Measurements from ENCODE around the gene NCKAP5. TPM values are rescaled to one million over a fixed set of nuclear protein-coding genes. Genes with fewer than 3 reads are reported as not detected.

The NCKAP5 gene
- total RNA-seq, 2 donors from 2014 or later, result 2.0 to 7.1 TPM

- H3K36me3 ChIP-seq, result no peaks in the 10 kb centered on the region
- no peaks in the 10 kb centered on the region for H3K27me3 ChIP-seq (replicated peaks; ENCODE audit: insufficient read depth)
- H3K4me3 ChIP-seq, result no peak overlapping the region
- no peak for DNase-seq (ENCODE audit: low spot score)
- intact Hi-C loops (cut with DNase I), result no loop called here
- TF ChIP-seq POLR2AphosphoS5 (IDR thresholded peaks at IDR 0.05) (no peak), CTCF (IDR thresholded peaks at IDR 0.05) (no peak), POLR2A (IDR thresholded peaks at IDR 0.05) (no peak)
- no peak overlapping the region for H3K27ac ChIP-seq
- no peaks in the 10 kb centered on the region for H3K9me3 ChIP-seq
- no peaks in the 10 kb centered on the region for H3K4me1 ChIP-seq (replicated peaks)
Measured at GRCh38 chr2:132758995-132759394, 809.3 kb downstream of the NCKAP5 start.

GRCh38 chr2:132757676-132758075 is 810.6 kb downstream of the NCKAP5 start:
- no peak for DNase-seq (ENCODE audit: low spot score)
- H3K4me3 ChIP-seq, result no peak overlapping the region
- H3K4me1 ChIP-seq (replicated peaks), result no peaks in the 10 kb centered on the region
- 70% methylated on average over 3 of the region's 3 CpGs for WGBS
- no peaks in the 10 kb centered on the region for H3K27me3 ChIP-seq (replicated peaks; ENCODE audit: insufficient read depth)
- no peaks in the 10 kb centered on the region for H3K9me3 ChIP-seq
- intact Hi-C loops (cut with DNase I), result no loop called here
- no peak overlapping the region for H3K27ac ChIP-seq
- no peaks in the 10 kb centered on the region for H3K36me3 ChIP-seq
- TF ChIP-seq POLR2A (IDR thresholded peaks at IDR 0.05) (no peak), POLR2AphosphoS5 (IDR thresholded peaks at IDR 0.05) (no peak), CTCF (IDR thresholded peaks at IDR 0.05) (no peak)

- H3K4me1 ChIP-seq (replicated peaks), result no peaks in the 10 kb centered on the region
- no peak overlapping the region for H3K4me3 ChIP-seq
- no peak for TF ChIP-seq CTCF (IDR thresholded peaks at IDR 0.05)
- no peak for TF ChIP-seq POLR2A (IDR thresholded peaks at IDR 0.05)
- no peak for TF ChIP-seq POLR2AphosphoS5 (IDR thresholded peaks at IDR 0.05)
- H3K27ac ChIP-seq, result no peak overlapping the region
- no peaks in the 10 kb centered on the region for H3K9me3 ChIP-seq
- H3K27me3 ChIP-seq (replicated peaks; ENCODE audit: insufficient read depth), result no peaks in the 10 kb centered on the region
- H3K36me3 ChIP-seq, result no peaks in the 10 kb centered on the region
- DNase-seq (ENCODE audit: low spot score), result no peak
- 53% methylated on average over 3 of the region's 3 CpGs for WGBS
- intact Hi-C loops (cut with DNase I), result no loop called here
Measured at GRCh38 chr2:132757002-132757589, 811.2 kb downstream of the NCKAP5 start.

- H3K9me3 ChIP-seq, result no peaks in the 10 kb centered on the region
- no peaks in the 10 kb centered on the region for H3K4me1 ChIP-seq (replicated peaks)
- TF ChIP-seq POLR2A (IDR thresholded peaks at IDR 0.05), result no peak
- no peak for TF ChIP-seq POLR2AphosphoS5 (IDR thresholded peaks at IDR 0.05)
- no peak for TF ChIP-seq CTCF (IDR thresholded peaks at IDR 0.05)
- no peaks in the 10 kb centered on the region for H3K27me3 ChIP-seq (replicated peaks; ENCODE audit: insufficient read depth)
- H3K36me3 ChIP-seq, result no peaks in the 10 kb centered on the region
- 96% methylated on average over 2 of the region's 2 CpGs for WGBS
- no peak overlapping the region for H3K27ac ChIP-seq
- intact Hi-C loops (cut with DNase I), result no loop called here
- DNase-seq (ENCODE audit: low spot score), result no peak
- H3K4me3 ChIP-seq, result no peak overlapping the region
Measured at GRCh38 chr2:132754867-132755472, 813.3 kb downstream of the NCKAP5 start.

- WGBS, result 25% methylated on average over 1 of the region's 1 CpG
Measured at GRCh38 chr2:132754392-132754791, 813.9 kb downstream of the NCKAP5 start.

More at GRCh38 chr2:132754392-132754791, 813.9 kb downstream of the NCKAP5 start:
- no peak overlapping the region for H3K4me3 ChIP-seq
- H3K27ac ChIP-seq, result no peak overlapping the region
- intact Hi-C loops (cut with DNase I), result no loop called here
- no peak for DNase-seq (ENCODE audit: low spot score)
- no peaks in the 10 kb centered on the region for H3K9me3 ChIP-seq
- TF ChIP-seq POLR2A (IDR thresholded peaks at IDR 0.05) (no peak), POLR2AphosphoS5 (IDR thresholded peaks at IDR 0.05) (no peak), CTCF (IDR thresholded peaks at IDR 0.05) (no peak)
- H3K27me3 ChIP-seq (replicated peaks; ENCODE audit: insufficient read depth), result no peaks in the 10 kb centered on the region
- no peaks in the 10 kb centered on the region for H3K4me1 ChIP-seq (replicated peaks)
- H3K36me3 ChIP-seq, result no peaks in the 10 kb centered on the region

Data from prostate gland (tissue), 2 donors.